Fibroblast of mammary gland (primary cell): ENCODE data around the gene MATN3.

Experiments
- DNase-seq: peaks from one replicate; pipeline ENCODE4 v3.0.0-alpha.2; 2010; ENCODE audit warnings: low read depth
- H3K4me3 ChIP-seq: 2 replicates; pipeline ENCODE4 v1.5.1; 2011; ENCODE audit warnings: low read depth, mild to moderate bottlenecking, low read length, moderate library complexity; ENCODE audit not compliant: control insufficient read depth
- CTCF ChIP-seq: conservative IDR thresholded peaks from 2 replicates; pipeline ENCODE4 v1.5.1; 2011; ENCODE audit warnings: low read depth, low read length, inconsistent platforms; ENCODE audit not compliant: control insufficient read depth, insufficient read depth

MATN3 gene

GRCh38 chr2:20027705-20028434, 15.4 kb upstream of the MATN3 start:
- H3K4me3 ChIP-seq = no peak overlapping the region
- DNase-seq = no peak

GRCh38 chr2:20027260-20027677, 14.8 kb upstream of the MATN3 start:
- no peak for DNase-seq
- no peak overlapping the region for H3K4me3 ChIP-seq
- no peak for TF ChIP-seq CTCF

More at GRCh38 chr2:20027705-20028434, 15.4 kb upstream of the MATN3 start:
- TF ChIP-seq CTCF = no peak

GRCh38 chr2:20025065-20025786, 12.8 kb upstream of the MATN3 start:
- no peak for TF ChIP-seq CTCF
- DNase-seq = no peak

GRCh38 chr2:20023688-20024087, 11.2 kb upstream of the MATN3 start:
- no peak for DNase-seq
- no peak for TF ChIP-seq CTCF
- no peak overlapping the region for H3K4me3 ChIP-seq

More at GRCh38 chr2:20025065-20025786, 12.8 kb upstream of the MATN3 start:
- H3K4me3 ChIP-seq = no peak overlapping the region

- DNase-seq = no peak
- no peak overlapping the region for H3K4me3 ChIP-seq
- no peak for TF ChIP-seq CTCF
Measured at GRCh38 chr2:20021405-20022009, 9.0 kb upstream of the MATN3 start.

- DNase-seq = no peak
- no peak overlapping the region for H3K4me3 ChIP-seq
- no peak for TF ChIP-seq CTCF
Measured at GRCh38 chr2:20019747-20020146, 7.3 kb upstream of the MATN3 start.
